GM18502 (cell line): ENCODE measurements around the gene TCF20.

ENCODE experiments used
- ATAC-seq: cut with Tn5 transposase; IDR thresholded peaks from one replicate; pipeline ENCODE4 v1.9.1; 2021; ENCODE audit warnings: mild to moderate bottlenecking; ENCODE audit not compliant: unreplicated experiment, poor library complexity

TCF20 gene

GRCh38 chr22:42268852-42269410 lies 1.5 kb downstream of the TCF20 start:
- ATAC-seq = no peak

- no peak for ATAC-seq
Observed at GRCh38 chr22:42265321-42265720, 5.1 kb downstream of the TCF20 start.

- ATAC-seq = no peak
Observed at GRCh38 chr22:42263944-42264343, 6.5 kb downstream of the TCF20 start.

- no peak for ATAC-seq
Observed at GRCh38 chr22:42262964-42263363, 7.5 kb downstream of the TCF20 start.

- no peak for ATAC-seq
Observed at GRCh38 chr22:42261296-42261695, 9.2 kb downstream of the TCF20 start.

GRCh38 chr22:42258126-42258525 lies 12.3 kb downstream of the TCF20 start:
- ATAC-seq = no peak

- no peak for ATAC-seq
Observed at GRCh38 chr22:42257386-42257785, 13.1 kb downstream of the TCF20 start.

GRCh38 chr22:42256930-42257329 lies 13.5 kb downstream of the TCF20 start:
- no peak for ATAC-seq

- ATAC-seq = no peak
Observed at GRCh38 chr22:42256220-42256619, 14.2 kb downstream of the TCF20 start.

GRCh38 chr22:42249831-42250230 lies 20.6 kb downstream of the TCF20 start:
- no peak for ATAC-seq

- no peak for ATAC-seq
Observed at GRCh38 chr22:42248995-42249394, 21.5 kb downstream of the TCF20 start.

GRCh38 chr22:42247596-42247995 lies 22.9 kb downstream of the TCF20 start:
- ATAC-seq = no peak

- ATAC-seq = no peak
Observed at GRCh38 chr22:42243802-42244060, 26.7 kb downstream of the TCF20 start.

- no peak for ATAC-seq
Observed at GRCh38 chr22:42236848-42237247, 33.6 kb downstream of the TCF20 start.

GRCh38 chr22:42236268-42236667 lies 34.2 kb downstream of the TCF20 start:
- ATAC-seq = no peak

- ATAC-seq = no peak
Observed at GRCh38 chr22:42233879-42234278, 36.6 kb downstream of the TCF20 start.

- ATAC-seq = no peak
Observed at GRCh38 chr22:42231929-42232328, 38.5 kb downstream of the TCF20 start.

GRCh38 chr22:42229455-42230149 lies 40.9 kb downstream of the TCF20 start:
- ATAC-seq = no peak

- no peak for ATAC-seq
Observed at GRCh38 chr22:42228483-42228882, 42.0 kb downstream of the TCF20 start.

GRCh38 chr22:42227435-42227834 lies 43.0 kb downstream of the TCF20 start:
- ATAC-seq = no peak

GRCh38 chr22:42225841-42226240 lies 44.6 kb downstream of the TCF20 start:
- ATAC-seq = no peak

GRCh38 chr22:42222140-42222539 lies 48.3 kb downstream of the TCF20 start:
- ATAC-seq = no peak
